ENCODE measurements around the gene SMARCC1.

GRCh38 chr3:47541583-47542108 lies 240.0 kb downstream of the SMARCC1 start:
- TF ChIP-seq CTCF (tag by site-specific recombination; IDR thresholded peaks at IDR 0.05), result no peak
- no peak for TF ChIP-seq ZNF76 (tag by site-specific recombination; IDR thresholded peaks at IDR 0.05; ENCODE audit: borderline replicate concordance, low read depth)
- no peak for TF ChIP-seq MYNN (tag by site-specific recombination; IDR thresholded peaks at IDR 0.05; ENCODE audit: borderline replicate concordance)
- TF ChIP-seq, protein P1, sequence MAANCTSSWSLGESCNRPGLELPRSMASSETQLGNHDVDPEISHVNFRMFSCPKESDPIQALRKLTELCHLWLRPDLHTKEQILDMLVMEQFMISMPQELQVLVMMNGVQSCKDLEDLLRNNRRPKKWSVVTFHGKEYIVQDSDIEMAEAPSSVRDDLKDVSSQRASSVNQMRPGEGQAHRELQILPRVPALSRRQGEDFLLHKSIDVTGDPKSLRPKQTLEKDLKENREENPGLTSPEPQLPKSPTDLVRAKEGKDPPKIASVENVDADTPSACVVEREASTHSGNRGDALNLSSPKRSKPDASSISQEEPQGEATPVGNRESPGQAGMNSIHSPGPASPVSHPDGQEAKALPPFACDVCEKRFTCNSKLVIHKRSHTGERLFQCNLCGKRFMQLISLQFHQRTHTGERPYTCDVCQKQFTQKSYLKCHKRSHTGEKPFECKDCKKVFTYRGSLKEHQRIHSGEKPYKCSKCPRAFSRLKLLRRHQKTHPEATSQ (tag by site-specific recombination; IDR thresholded peaks at IDR 0.05), result no peak
- TF ChIP-seq ZFP37 (tag by site-specific recombination; IDR thresholded peaks at IDR 0.05), result no peak
- no peak for TF ChIP-seq ZNF830 (tag by site-specific recombination; IDR thresholded peaks at IDR 0.05; ENCODE audit: low read depth)
- TF ChIP-seq, protein P2, sequence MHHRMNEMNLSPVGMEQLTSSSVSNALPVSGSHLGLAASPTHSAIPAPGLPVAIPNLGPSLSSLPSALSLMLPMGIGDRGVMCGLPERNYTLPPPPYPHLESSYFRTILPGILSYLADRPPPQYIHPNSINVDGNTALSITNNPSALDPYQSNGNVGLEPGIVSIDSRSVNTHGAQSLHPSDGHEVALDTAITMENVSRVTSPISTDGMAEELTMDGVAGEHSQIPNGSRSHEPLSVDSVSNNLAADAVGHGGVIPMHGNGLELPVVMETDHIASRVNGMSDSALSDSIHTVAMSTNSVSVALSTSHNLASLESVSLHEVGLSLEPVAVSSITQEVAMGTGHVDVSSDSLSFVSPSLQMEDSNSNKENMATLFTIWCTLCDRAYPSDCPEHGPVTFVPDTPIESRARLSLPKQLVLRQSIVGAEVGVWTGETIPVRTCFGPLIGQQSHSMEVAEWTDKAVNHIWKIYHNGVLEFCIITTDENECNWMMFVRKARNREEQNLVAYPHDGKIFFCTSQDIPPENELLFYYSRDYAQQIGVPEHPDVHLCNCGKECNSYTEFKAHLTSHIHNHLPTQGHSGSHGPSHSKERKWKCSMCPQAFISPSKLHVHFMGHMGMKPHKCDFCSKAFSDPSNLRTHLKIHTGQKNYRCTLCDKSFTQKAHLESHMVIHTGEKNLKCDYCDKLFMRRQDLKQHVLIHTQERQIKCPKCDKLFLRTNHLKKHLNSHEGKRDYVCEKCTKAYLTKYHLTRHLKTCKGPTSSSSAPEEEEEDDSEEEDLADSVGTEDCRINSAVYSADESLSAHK (tag by site-specific recombination; IDR thresholded peaks at IDR 0.05), result no peak
- TF ChIP-seq ZNF768 (tag by site-specific recombination; IDR thresholded peaks at IDR 0.05), result no peak
- no peak for TF ChIP-seq ZBTB49 (tag by site-specific recombination; IDR thresholded peaks at IDR 0.05; ENCODE audit: low read depth)
- TF ChIP-seq GFI1B (tag by site-specific recombination; IDR thresholded peaks at IDR 0.05), result no peak
- TF ChIP-seq ZNF140 (tag by site-specific recombination; IDR thresholded peaks at IDR 0.05), result no peak
